Activated CD4-positive, CD25-positive, alpha-beta regulatory T cell treated with anti-CD3 and anti-CD28 coated beads, Interleukin-2, amount 50 U/mL, for 16 hours (primary cell): ENCODE data around the gene ASPHD2.

Experiments
- DNase-seq: peaks from one replicate; pipeline ENCODE4 v3.0.0-alpha.2; 2020; ENCODE audit warnings: low read depth, low spot score

Gene ASPHD2

DNA sequence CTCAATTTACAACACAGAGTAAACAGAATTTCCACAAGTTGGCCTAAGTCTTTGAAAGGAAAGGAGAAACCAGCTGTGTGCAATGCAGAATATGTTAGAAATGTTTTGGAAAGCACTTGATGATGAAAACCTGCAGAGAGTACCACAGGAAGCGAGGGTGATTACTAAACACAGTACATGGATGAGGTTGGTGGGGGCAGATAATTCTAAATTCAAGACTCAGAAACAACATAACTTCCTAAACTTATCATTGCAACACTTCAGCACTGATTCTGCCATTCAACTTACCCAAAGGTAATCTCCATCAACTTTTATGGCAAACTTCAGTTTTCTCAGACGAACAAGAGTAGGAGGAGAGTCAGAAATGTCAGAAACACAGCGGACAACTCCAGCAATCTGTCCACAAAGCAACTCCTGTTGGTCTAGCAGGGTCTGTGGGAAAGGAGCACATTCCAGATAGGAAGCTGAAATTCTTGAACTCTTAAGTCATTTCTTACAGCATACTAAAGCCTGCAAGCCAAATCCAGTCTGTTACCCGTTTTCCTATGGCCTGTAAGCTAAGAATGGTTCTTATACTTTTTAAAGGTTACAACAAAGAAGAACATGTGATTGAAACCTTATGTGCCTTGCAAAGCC lies 47.8 kb downstream of the ASPHD2 start:
- no peak for DNase-seq

- no peak for DNase-seq
These were observed 48.3 kb downstream of the ASPHD2 start for GRCh38 chr22:26477341-26477731.

GRCh38 chr22:26479043-26479791 lies 50.2 kb downstream of the ASPHD2 start:
- DNase-seq, result no peak

- no peak for DNase-seq
These were observed 50.9 kb downstream of the ASPHD2 start for GRCh38 chr22:26479792-26480610.

- DNase-seq, result no peak
These were observed 51.5 kb downstream of the ASPHD2 start for GRCh38 chr22:26480611-26480932.

DNA sequence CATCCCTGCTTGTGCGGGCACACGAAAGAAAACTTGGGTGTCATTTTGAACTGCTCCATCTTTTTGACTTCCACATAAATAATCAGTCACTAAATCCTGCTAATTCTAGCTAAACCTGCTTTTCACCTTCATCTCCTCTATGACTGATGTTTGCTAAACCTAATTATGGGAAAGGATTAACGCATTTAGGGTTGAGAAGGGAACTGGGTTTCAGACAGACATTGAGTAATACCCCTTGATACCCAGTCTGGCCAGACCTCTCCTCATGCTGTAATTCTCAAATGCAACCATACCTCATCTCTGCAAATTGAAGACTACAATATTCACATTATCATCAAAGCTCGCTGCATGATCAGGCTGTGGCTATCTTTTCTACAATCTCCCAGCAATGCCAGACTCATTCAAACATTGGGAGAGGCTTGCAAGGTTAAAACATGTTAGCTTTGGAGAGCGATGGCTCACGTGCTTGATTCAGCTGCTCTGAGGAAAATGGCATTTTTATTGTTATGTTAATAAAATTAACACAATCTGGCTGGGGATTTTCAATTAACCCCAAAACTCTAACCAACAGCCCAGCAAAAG lies 52.1 kb downstream of the ASPHD2 start:
- DNase-seq, result no peak

GRCh38 chr22:26481694-26482093 lies 52.6 kb downstream of the ASPHD2 start:
- no peak for DNase-seq

GRCh38 chr22:26482161-26482560 lies 53.1 kb downstream of the ASPHD2 start:
- DNase-seq, result no peak

DNA sequence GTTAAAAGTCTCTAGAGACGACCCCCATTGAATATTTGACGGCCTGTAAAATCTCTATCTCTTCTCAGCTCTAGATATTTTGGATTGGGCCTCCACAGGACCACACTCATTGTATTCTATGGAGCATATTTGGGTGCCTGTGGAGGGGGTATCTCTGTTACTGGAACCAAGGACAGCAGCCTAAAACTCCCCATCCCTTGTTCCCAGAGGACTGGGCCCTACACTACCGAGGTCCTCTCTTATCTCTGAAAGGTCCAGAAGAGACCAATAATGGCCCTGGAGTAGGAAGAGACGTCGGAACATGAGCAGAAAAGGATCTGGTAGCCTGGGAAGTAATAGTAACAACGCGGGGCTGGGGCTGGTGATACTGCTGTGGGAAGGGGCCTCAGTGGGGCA lies 54.0 kb downstream of the ASPHD2 start:
- no peak for DNase-seq

DNA sequence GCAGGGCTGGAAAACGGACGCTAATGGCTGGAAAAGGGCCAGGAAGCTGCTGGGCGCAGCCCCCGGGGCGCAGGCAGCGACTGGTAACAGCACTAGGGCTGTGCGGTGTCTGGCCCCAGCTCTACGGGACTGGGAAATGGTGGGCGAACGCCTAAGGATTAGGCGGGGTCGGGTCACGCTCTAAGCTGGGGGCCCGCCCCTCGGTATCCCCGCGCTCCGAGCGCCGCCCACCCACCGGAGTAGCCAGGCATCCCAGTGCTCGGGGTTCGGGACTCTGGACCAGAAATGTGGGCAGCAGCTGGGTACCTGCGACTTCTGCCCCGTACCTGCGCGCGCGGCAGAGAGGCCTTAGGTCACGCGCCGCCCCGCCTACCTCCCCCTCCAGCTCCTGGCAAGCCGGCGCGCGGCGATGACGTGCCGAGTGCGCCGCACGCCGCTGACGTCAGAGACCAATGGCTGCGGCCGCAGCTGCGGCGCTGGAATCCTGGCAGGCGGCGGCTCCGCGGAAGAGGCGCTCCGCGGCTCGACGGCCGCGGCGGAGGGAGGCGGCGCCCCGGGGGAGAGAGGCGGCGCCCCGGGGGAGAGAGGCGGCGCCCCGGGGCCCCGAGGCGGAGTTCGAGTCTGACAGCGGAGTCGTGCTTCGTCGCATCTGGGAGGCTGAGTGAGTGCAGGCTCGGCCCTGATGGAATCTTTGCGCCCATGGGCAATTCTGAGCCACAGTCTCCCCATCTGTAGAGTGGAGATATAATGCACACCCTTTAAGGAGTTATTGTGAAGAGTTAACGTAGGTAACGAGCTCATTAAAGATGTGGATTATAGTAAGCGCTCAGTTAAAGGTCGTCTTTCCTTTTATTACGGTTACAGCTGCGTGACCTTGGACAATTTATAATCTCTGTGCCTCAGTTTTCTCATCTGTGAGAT lies 54.6 kb downstream of the ASPHD2 start, which contains the start of the genes HPS4 and SRRD:
HPS4 (minus strand) TSS at position 345 of the 921 bp plus-strand sequence. CDS start 2,021 bp downstream, outside the sequence.
SRRD (plus strand) TSS at position 439 of the 921 bp plus-strand sequence; CDS start at position 453, 14 bp downstream.
- DNase-seq, result peak; percentile 89

DNA sequence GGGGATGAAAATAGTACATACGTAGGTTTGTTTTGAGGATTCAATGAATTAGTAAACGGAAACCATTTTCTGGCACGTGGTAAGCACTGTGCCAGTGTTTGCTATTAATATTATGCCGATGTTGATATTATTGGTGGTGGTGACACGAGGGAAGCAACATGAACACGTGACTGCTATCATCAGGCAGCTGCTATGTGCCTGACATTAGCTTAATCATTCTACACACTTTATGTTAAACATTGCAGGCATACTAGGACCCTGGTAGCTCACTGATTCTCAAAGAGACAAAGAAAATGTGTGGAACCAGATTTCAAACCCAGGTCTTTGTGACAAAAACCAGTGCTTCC lies 55.3 kb downstream of the ASPHD2 start:
- no peak for DNase-seq

DNA sequence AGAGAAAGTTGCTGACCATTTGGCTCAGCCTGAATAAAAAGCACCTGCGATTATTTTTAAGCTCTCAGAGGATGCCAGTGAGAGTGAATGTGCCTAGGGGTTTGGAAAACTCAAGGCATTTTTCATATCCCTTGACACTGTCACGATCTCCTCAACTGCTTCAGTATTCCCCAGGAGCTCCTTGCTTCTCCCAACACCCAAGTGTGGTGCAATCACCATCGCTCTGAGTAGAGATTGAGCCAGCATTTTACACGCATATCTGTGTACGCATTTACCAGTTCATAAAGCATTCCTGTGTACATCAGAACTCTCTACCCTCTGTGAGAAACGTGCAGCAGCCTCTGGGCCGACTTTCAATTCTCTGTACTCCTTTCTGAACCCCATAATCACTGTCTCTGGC lies 56.0 kb downstream of the ASPHD2 start:
- DNase-seq, result no peak

GRCh38 chr22:26485806-26486390 lies 56.8 kb downstream of the ASPHD2 start:
- no peak for DNase-seq

DNA sequence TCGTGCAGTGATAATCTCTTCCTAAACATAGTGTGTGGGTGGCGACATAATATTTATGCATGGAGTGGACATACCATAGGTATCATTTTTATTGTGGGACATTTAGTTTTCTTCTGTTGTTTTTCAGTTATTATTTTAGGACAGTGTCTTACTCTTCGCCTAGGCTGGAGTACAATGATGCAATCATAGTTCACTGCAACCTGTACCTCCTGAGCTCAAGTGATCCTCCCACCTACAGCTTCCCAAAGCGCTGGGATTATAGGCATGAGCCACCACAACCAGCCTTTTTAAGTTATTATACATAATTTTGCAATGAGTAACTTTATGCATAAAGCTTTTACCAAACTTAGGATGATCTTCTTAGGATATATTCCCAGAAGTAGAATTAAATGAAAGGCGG lies 57.3 kb downstream of the ASPHD2 start:
- DNase-seq, result no peak

DNA sequence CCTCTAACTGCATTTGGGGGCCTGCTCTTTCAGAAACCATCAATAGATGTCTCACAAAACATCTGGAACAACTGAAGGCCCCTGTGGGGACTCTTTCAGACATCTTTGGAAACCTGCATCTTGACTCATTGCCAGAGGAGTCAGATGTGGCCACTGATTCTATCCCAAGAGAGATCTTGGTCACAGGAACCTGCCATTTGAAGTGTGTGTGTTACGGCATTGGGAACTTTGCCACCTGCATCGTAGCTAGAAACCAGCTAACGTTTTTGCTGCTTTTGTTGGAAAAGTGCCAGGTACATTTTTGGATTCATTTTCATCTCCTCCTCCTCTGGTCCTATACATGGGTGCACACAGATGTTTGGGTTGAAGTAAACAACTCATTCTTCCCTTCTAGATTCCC lies 58.9 kb downstream of the ASPHD2 start:
- DNase-seq, result no peak

DNA sequence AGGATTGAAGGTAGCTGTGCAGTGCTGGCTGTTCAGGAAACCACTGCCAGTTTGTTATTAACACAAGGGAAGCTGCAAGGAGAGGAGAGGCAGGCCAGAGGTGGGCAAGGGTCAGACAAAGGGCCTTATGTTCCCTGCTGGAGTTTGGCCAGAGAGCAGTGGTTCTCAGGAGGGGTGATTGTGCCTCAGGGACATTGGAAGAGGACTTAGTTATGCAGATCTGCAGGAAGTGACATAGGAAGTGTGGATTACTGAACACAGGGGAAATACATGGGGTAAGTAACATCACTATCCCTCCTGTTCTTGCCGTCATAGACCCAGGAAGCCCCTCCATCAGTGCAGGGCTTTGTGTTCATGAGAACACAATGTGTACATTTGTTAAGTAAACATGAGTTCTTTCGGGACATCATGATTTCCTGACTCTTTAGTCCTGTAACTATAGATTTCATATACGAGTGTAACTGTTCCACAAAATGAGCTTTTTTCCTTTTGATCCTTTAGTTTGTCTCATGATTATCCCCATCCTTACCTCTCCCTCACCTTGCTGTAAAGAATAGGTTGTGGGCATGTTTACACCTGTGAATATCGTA lies 60.5 kb downstream of the ASPHD2 start:
- DNase-seq, result no peak

GRCh38 chr22:26492220-26492619 lies 63.2 kb downstream of the ASPHD2 start:
- DNase-seq, result no peak

GRCh38 chr22:26494506-26494905 lies 65.4 kb downstream of the ASPHD2 start:
- no peak for DNase-seq
